ENCODE measurements around the gene NAV2. TPM values are rescaled to one million over a fixed set of nuclear protein-coding genes. Genes with fewer than 3 reads are reported as not detected.

NAV2 gene
- total RNA-seq, 1 experiment from 2014 or later: 2.1 TPM

- H3K4me1 ChIP-seq (ENCODE audit: control insufficient read depth in 1 of 2, insufficient read depth in 2 of 2, low read length in 2 of 2): peaks cover 0 to 3% of the 10 kb centered on the region in 2 experiments; a peak in 1 of 4 replicates
- no peaks in the 10 kb centered on the region for H3K36me3 ChIP-seq (ENCODE audit: control insufficient read depth in 1 of 2, insufficient read depth in 2 of 2, low read length in 2 of 2)
- H3K4me3 ChIP-seq (replicated peaks in 1 of 2; ENCODE audit: low read depth in 1 of 2, low read length in 2 of 2): no peak overlapping the region
- ATAC-seq: no peak
- no peak overlapping the region for H3K9ac ChIP-seq (ENCODE audit: low read length)
- H4K20me1 ChIP-seq (ENCODE audit: insufficient read depth): no peaks in the 10 kb centered on the region
- H3K27ac ChIP-seq (ENCODE audit: low read depth, low read length): no peak overlapping the region
- no peak for DNase-seq (ENCODE audit: low read depth, low spot score)
- TF ChIP-seq ELF1 (IDR thresholded peaks at IDR 0.05; ENCODE audit: borderline replicate concordance, low read depth) (no peak), POLR2A (IDR thresholded peaks at IDR 0.05; ENCODE audit: borderline replicate concordance, extremely low read depth, insufficient read depth, insufficient read length) (no peak), EGR1 (IDR thresholded peaks at IDR 0.05; ENCODE audit: low read depth) (no peak), ZNF274 (IDR thresholded peaks at IDR 0.05; ENCODE audit: low read depth, low read length) (no peak), JUND (IDR thresholded peaks at IDR 0.05) (no peak), CEBPB (IDR thresholded peaks at IDR 0.05; ENCODE audit: low read depth) (no peak), SP1 (IDR thresholded peaks at IDR 0.05; ENCODE audit: low read depth) (no peak), CBX3 (IDR thresholded peaks at IDR 0.05; ENCODE audit: low read depth) (no peak), YY1 (IDR thresholded peaks at IDR 0.05; ENCODE audit: extremely low read depth, insufficient replicate concordance, low read depth, low read length) (no peak), RAD21 (IDR thresholded peaks at IDR 0.05; ENCODE audit: low read depth) (no peak)
- TF ChIP-seq, protein P1, sequence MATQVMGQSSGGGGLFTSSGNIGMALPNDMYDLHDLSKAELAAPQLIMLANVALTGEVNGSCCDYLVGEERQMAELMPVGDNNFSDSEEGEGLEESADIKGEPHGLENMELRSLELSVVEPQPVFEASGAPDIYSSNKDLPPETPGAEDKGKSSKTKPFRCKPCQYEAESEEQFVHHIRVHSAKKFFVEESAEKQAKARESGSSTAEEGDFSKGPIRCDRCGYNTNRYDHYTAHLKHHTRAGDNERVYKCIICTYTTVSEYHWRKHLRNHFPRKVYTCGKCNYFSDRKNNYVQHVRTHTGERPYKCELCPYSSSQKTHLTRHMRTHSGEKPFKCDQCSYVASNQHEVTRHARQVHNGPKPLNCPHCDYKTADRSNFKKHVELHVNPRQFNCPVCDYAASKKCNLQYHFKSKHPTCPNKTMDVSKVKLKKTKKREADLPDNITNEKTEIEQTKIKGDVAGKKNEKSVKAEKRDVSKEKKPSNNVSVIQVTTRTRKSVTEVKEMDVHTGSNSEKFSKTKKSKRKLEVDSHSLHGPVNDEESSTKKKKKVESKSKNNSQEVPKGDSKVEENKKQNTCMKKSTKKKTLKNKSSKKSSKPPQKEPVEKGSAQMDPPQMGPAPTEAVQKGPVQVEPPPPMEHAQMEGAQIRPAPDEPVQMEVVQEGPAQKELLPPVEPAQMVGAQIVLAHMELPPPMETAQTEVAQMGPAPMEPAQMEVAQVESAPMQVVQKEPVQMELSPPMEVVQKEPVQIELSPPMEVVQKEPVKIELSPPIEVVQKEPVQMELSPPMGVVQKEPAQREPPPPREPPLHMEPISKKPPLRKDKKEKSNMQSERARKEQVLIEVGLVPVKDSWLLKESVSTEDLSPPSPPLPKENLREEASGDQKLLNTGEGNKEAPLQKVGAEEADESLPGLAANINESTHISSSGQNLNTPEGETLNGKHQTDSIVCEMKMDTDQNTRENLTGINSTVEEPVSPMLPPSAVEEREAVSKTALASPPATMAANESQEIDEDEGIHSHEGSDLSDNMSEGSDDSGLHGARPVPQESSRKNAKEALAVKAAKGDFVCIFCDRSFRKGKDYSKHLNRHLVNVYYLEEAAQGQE (IDR thresholded peaks at IDR 0.05; ENCODE audit: low read depth): no peak
- TF ChIP-seq, protein P2, sequence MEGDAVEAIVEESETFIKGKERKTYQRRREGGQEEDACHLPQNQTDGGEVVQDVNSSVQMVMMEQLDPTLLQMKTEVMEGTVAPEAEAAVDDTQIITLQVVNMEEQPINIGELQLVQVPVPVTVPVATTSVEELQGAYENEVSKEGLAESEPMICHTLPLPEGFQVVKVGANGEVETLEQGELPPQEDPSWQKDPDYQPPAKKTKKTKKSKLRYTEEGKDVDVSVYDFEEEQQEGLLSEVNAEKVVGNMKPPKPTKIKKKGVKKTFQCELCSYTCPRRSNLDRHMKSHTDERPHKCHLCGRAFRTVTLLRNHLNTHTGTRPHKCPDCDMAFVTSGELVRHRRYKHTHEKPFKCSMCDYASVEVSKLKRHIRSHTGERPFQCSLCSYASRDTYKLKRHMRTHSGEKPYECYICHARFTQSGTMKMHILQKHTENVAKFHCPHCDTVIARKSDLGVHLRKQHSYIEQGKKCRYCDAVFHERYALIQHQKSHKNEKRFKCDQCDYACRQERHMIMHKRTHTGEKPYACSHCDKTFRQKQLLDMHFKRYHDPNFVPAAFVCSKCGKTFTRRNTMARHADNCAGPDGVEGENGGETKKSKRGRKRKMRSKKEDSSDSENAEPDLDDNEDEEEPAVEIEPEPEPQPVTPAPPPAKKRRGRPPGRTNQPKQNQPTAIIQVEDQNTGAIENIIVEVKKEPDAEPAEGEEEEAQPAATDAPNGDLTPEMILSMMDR (IDR thresholded peaks at IDR 0.05 in 2 of 3, conservative IDR thresholded peaks at IDR 0.05 in 1 of 3; ENCODE audit: borderline replicate concordance in 1 of 3, insufficient read depth in 1 of 3, low read depth in 2 of 3, low read length in 2 of 3): no peak
- no peak overlapping the region for H2AFZ ChIP-seq (ENCODE audit: low read depth, low read length, poor library complexity, severe bottlenecking)
- intact Hi-C loops (cut with micrococcal nuclease): no loop called here
- H3K27me3 ChIP-seq (ENCODE audit: insufficient read depth, low read length): peaks cover 52% of the 10 kb centered on the region
- POLR2A ChIA-PET: no interaction called here
- no peaks in the 10 kb centered on the region for H3K9me3 ChIP-seq (ENCODE audit: control insufficient read depth in 1 of 2, insufficient read depth in 1 of 2, low read depth in 1 of 2, low read length in 2 of 2)
- no peak overlapping the region for H3K4me2 ChIP-seq (ENCODE audit: low read length)
- no peaks in the 10 kb centered on the region for H3K79me2 ChIP-seq (ENCODE audit: insufficient read depth, low read length)
- RAD21 ChIA-PET (ENCODE audit: low non-redundant PET in 1 of 2, low total read pairs in 2 of 2, uncharacterized antibody in 2 of 2, unreplicated experiment in 2 of 2): no interaction called here
- CTCF ChIA-PET: no interaction called here
- no peaks in the 10 kb centered on the region for H3K9me2 ChIP-seq (ENCODE audit: insufficient read depth)
- no TSS peak for BruUV-seq (replicated peaks)
Observed at GRCh38 chr11:19768197-19768596, 55.6 kb downstream of the NAV2 start.

All from HCT116 (cell line).